ENCODE results near the gene EIF3M.

The EIF3M gene

GRCh38 chr11:32573228-32573627, 10.4 kb upstream of the EIF3M start:
- no peak for TF ChIP-seq CTCF (IDR thresholded peaks at IDR 0.05; ENCODE audit: insufficient read depth, low read depth, low read length, missing control alignments)
- no peak overlapping the region for H3K4me3 ChIP-seq (ENCODE audit: low read length)
- DNase-seq (ENCODE audit: low read depth): no peak

- no peak overlapping the region for H3K4me3 ChIP-seq (ENCODE audit: low read length)
These were observed 9.2 kb upstream of the EIF3M start for GRCh38 chr11:32574421-32574820.

GRCh38 chr11:32575070-32575469, 8.6 kb upstream of the EIF3M start:
- no peak overlapping the region for H3K4me3 ChIP-seq (ENCODE audit: low read length)
- no peak for DNase-seq (ENCODE audit: low read depth)
- no peak for TF ChIP-seq CTCF (IDR thresholded peaks at IDR 0.05; ENCODE audit: insufficient read depth, low read depth, low read length, missing control alignments)

More at GRCh38 chr11:32574421-32574820, 9.2 kb upstream of the EIF3M start:
- DNase-seq (ENCODE audit: low read depth): no peak
- no peak for TF ChIP-seq CTCF (IDR thresholded peaks at IDR 0.05; ENCODE audit: insufficient read depth, low read depth, low read length, missing control alignments)

- H3K4me3 ChIP-seq (ENCODE audit: low read length): no peak overlapping the region
- no peak for DNase-seq (ENCODE audit: low read depth)
- TF ChIP-seq CTCF (IDR thresholded peaks at IDR 0.05; ENCODE audit: insufficient read depth, low read depth, low read length, missing control alignments): no peak
These were observed 7.2 kb upstream of the EIF3M start for GRCh38 chr11:32576456-32576855.

GRCh38 chr11:32580967-32581366, 2.7 kb upstream of the EIF3M start:
- no peak for TF ChIP-seq CTCF (IDR thresholded peaks at IDR 0.05; ENCODE audit: insufficient read depth, low read depth, low read length, missing control alignments)
- peak; percentile 89 for DNase-seq (ENCODE audit: low read depth)
- H3K4me3 ChIP-seq (ENCODE audit: low read length): no peak overlapping the region

- no peak overlapping the region for H3K4me3 ChIP-seq (ENCODE audit: low read length)
- peak; percentile 69 for DNase-seq (ENCODE audit: low read depth)
- no peak for TF ChIP-seq CTCF (IDR thresholded peaks at IDR 0.05; ENCODE audit: insufficient read depth, low read depth, low read length, missing control alignments)
These were observed 2.1 kb upstream of the EIF3M start for GRCh38 chr11:32581556-32581955.

- TF ChIP-seq CTCF (IDR thresholded peaks at IDR 0.05; ENCODE audit: insufficient read depth, low read depth, low read length, missing control alignments): no peak
- peak; percentile 10 for DNase-seq (ENCODE audit: low read depth)
- H3K4me3 ChIP-seq (ENCODE audit: low read length): peak overlapping the region; percentile 88
These were observed 1.3 kb downstream of the EIF3M start for GRCh38 chr11:32584921-32585320.

All from epithelial cell of esophagus (primary cell).